Omental fat pad (tissue), 4 donors: ENCODE measurements around the gene SLC25A26. TPM values are rescaled to one million over a fixed set of nuclear protein-coding genes. Genes with fewer than 3 reads are reported as not detected.

Experiments used
- ATAC-seq: fragments of 150-250 bp; one replicate; pipeline ENCODE4 v1.9.1; 2016; ENCODE audit warnings: mild to moderate bottlenecking, moderate library complexity; ENCODE audit not compliant: low FRiP score
- DNase-seq: peaks from one replicate; pipeline ENCODE4 v3.0.0-alpha.2; 2019; ENCODE audit warnings: low spot score
- total RNA-seq, 4 donors: library from RNA; depleted of rRNA; stranded (reverse); fragments of >200 nt; gene quantifications; one replicate each; pipeline ENCODE4 v1.1.0, GENCODE V29; 2016
- TF ChIP-seq, protein P1 (sequence below), 3 donors: fragments of 450-650 bp; IDR thresholded peaks; one replicate each; pipeline ENCODE4 v1.5.1; 2016 to 2017; ENCODE audit warnings: antibody characterized with exemption in 3 of 3, mild to moderate bottlenecking in 3 of 3, moderate library complexity in 2 of 3

The SLC25A26 gene
- total RNA-seq, 4 donors from 2014 or later = 19.2 to 26.4 (median 23.0) TPM

DNA sequence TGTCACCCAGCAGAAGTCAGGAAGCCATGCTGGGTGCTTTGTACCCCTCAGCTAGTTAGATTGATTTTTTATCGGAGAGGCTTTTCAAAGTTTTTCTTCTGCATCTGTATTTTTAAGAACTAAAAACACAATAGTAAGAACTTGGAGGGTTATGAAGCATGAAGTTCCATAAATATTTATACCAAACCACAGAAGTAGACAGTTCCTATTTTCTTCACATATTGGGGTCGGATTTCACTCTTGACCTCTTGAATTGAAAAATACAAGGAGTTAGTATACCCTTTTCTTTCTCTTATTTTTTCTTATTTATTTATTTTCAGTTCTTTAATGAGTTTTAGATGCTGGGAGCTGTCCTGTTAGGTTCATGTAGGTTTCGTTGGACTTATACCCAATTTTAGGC, 35.1 kb downstream of the SLC25A26 start:
- DNase-seq = no peak
- no peak for ATAC-seq
- TF ChIP-seq, protein P1, sequence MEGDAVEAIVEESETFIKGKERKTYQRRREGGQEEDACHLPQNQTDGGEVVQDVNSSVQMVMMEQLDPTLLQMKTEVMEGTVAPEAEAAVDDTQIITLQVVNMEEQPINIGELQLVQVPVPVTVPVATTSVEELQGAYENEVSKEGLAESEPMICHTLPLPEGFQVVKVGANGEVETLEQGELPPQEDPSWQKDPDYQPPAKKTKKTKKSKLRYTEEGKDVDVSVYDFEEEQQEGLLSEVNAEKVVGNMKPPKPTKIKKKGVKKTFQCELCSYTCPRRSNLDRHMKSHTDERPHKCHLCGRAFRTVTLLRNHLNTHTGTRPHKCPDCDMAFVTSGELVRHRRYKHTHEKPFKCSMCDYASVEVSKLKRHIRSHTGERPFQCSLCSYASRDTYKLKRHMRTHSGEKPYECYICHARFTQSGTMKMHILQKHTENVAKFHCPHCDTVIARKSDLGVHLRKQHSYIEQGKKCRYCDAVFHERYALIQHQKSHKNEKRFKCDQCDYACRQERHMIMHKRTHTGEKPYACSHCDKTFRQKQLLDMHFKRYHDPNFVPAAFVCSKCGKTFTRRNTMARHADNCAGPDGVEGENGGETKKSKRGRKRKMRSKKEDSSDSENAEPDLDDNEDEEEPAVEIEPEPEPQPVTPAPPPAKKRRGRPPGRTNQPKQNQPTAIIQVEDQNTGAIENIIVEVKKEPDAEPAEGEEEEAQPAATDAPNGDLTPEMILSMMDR (IDR thresholded peaks at IDR 0.05) = no peak

- TF ChIP-seq, protein P1 (IDR thresholded peaks at IDR 0.05) = no peak
- ATAC-seq (no peak), DNase-seq (no peak)
These were observed 36.0 kb downstream of the SLC25A26 start for GRCh38 chr3:66256806-66257205.

- TF ChIP-seq, protein P1 (IDR thresholded peaks at IDR 0.05) = no peak
- ATAC-seq = no peak
- DNase-seq = no peak
These were observed 38.9 kb downstream of the SLC25A26 start for GRCh38 chr3:66259566-66260255.

GRCh38 chr3:66260431-66260830, 39.6 kb downstream of the SLC25A26 start:
- DNase-seq = no peak

DNA sequence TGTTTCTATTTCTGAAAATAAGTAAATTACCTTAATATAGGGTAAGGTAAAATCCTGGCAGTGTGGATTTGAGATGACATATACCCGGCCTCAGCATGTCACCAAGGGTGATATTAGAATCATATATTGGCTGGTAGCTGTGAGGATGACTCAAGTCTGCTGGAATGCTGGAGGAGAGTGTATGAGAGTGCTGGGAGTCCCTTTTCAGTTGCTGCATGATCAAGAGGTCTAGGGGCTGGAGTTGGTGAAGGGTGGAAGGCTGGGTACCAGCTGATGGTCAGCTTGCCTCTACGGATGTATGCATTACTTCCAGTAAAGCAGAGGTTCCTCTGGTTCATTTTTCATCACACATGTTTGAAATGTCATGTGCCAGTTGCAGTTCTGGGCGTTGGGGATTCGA, 40.6 kb downstream of the SLC25A26 start:
- TF ChIP-seq, protein P1 (IDR thresholded peaks at IDR 0.05) = no peak
- ATAC-seq (no peak), DNase-seq (no peak)

More at GRCh38 chr3:66260431-66260830, 39.6 kb downstream of the SLC25A26 start:
- TF ChIP-seq, protein P1 (IDR thresholded peaks at IDR 0.05) = no peak
- no peak for ATAC-seq

DNA sequence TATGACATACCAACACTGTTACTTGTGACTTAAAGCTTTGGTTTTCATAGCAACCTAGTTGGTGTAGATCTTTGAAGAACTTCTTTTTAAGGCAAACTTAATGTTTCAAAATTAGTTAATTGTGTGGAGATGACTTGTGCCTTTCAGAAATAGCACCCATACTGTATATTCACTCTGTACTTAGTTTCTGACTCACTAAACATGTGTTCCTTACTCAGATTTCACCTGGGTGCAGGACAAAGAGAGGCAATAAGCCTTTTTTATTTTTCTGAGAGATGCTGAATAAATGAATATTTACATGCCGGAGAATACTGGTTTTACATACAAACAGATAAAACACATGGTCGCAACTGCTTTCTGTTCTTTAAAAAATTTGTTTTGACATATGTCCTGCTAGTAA, 44.8 kb downstream of the SLC25A26 start:
- TF ChIP-seq, protein P1 (IDR thresholded peaks at IDR 0.05) = no peak
- no peak for ATAC-seq
- DNase-seq = no peak

DNA sequence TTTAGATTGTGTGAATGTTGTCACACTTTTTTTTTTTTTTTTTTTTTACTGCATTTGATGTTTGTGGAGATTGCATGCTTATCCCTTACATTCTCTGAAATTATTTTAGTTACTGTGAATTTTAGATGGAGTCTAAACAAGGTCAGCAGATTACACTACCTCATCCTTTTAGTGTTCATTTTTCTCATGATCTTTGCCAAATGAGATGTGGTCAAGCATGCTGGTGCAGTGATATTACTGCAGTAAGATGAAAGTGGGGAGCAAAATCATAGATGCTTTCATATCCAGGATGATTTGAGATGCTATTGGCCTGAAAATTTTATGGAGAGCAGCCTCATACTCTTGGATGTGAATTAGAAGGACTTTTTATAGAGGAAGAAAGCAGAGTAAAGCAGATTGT, 45.8 kb downstream of the SLC25A26 start:
- no peak for ATAC-seq

More for the DNA sequence above, 45.8 kb downstream of the SLC25A26 start:
- TF ChIP-seq, protein P1 (IDR thresholded peaks at IDR 0.05) = no peak
- DNase-seq = no peak
